Measurements from ENCODE around the gene CD74.

CD74 gene

GRCh38 chr5:150394912-150395687 lies 17.6 kb downstream of the CD74 start:
- DNase-seq = no peak

- no peak for DNase-seq
Observed at GRCh38 chr5:150394131-150394530, 18.6 kb downstream of the CD74 start.

DNA sequence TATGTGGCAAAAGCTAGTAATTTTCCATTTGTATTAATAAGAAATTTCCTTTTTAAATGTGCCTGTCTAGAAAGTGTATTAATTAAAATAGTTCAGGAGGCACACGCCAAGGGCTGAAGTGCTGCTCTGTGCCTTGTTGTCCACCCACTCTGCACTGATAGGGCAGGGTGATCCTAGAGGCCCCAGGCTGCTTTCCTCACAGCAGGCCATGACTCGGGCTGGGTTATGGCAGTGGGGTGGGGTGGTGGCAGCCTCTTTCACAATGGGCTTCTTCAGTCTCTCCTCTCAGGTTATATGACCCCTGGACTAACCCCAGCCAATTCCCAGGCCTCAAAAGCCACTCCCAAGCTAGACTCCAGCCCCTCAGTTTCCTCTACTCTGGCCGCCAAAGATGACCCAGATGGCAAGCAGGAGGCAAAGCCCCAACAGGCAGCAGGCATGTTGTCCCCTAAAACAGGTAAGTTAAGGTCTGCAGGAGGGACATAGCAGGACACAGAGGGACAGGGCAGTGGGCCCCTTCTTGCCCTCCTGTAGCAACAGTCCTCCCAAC lies 19.5 kb downstream of the CD74 start:
- no peak for DNase-seq

GRCh38 chr5:150392680-150393079 lies 20.0 kb downstream of the CD74 start:
- no peak for DNase-seq

DNA sequence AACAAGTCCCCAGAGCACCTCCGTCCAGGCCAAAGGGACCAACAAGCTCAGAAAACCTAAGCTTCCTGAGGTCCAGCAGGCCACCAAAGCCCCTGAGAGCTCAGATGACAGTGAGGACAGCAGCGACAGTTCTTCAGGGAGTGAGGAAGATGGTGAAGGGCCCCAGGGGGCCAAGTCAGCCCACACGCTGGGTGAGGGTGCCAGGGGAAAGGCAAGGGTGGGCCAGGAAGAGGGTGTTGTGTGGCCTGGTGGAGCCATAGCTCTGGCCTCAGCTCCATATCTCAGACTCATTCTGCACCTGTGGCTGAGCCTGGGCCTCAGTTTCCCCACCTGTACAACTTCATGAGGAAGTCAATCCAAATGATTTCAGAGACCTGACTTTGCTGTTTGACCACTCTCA lies 20.7 kb downstream of the CD74 start:
- no peak for DNase-seq

DNA sequence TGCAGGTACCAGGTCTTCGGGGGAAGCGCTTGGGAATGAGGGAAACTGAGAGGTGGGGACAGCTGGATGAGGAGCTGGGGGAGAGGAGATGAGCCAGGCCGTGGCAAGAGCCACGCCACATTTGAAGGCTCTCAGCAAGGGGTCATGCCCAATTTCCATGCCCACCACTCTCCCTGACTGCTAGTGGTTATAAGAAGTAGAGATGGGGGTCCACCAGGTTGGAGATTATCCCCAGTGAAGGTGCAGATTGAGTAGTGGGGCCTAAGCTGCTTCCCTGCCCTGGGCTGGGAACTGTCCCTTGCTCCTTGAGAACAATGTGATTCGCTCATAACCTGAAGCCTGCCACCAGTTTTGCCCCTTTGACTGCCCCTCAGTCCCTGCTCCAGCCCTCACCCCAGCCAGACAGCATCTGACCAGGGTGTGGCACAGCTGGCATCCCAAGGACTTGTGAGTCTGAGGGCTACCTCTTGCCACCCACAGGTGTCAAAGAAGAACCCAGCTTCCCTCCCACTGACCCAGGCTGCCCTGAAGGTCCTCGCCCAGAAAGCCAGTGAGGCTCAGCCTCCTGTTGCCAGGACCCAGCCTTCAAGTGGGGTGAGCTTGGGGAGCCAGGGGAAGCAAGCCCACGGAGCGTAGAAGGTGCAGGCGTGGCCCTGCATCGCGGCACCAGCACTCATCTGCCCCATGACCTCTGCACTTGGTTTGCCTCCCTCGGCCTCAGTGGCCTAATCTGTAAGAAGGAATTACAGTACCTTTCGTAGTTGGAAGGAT lies 21.5 kb downstream of the CD74 start:
- DNase-seq = no peak

GRCh38 chr5:150389531-150390266 lies 23.0 kb downstream of the CD74 start:
- no peak for DNase-seq

DNA sequence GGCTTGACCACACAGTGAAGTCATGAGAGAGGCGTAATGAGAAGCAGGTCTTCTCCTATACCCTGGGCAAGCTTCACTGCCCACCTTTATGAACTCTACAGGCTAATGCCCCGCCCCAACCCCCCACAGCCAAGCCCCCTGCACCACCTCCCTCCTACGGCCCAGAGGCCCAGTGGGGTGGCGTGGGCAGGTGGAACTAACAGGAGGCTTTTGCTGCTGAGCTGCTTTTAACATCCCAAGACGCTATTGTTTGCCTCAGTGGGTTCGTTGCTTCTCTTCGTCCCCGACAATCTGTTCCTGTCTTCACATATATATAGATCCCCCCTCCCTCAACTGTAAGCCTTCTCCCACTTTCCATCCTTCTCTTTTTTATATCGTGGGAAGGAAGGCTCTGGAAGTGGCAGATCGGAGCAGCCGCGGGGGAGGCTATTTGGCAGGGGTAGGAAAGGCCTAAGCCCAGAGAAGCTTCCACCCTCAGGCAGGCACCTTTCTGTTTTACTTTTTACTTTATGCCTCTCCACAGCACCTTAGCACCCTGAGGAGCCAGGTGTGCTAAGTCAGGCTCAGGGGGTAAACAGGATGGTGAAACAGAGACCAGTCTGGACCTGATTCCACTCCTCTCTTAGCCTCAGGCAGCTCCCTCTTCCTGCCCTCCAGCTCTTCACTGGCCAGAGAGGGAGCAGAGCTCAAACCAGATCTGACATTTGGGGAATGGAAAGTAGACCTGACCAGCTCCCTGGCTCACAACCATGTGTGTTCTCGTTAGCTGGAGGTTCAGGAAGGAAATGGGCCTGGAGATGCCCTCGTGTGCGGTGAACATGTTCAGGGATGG lies 26.5 kb downstream of the CD74 start:
- no peak for DNase-seq

DNA sequence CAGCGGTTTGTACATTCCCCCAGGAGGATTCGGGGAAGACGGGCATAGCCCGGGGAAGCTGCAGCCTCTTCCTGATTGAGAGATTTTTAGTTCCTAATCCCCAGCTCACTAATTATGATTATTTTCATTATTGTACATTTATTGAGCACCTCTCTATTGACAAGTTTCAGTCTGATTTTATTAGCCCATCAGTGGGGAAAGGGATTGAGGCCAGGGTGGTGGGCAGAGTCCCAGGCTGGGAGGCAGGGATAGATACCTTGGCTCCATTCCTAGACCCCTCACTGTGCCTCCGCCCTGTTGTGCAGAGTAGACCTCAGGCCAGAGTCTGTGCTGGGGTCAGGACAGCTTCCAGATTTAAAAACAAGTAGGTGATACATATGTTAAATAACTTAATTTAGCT lies 28.0 kb downstream of the CD74 start:
- no peak for DNase-seq

GRCh38 chr5:150377964-150378694 lies 34.6 kb downstream of the CD74 start:
- DNase-seq = no peak

DNA sequence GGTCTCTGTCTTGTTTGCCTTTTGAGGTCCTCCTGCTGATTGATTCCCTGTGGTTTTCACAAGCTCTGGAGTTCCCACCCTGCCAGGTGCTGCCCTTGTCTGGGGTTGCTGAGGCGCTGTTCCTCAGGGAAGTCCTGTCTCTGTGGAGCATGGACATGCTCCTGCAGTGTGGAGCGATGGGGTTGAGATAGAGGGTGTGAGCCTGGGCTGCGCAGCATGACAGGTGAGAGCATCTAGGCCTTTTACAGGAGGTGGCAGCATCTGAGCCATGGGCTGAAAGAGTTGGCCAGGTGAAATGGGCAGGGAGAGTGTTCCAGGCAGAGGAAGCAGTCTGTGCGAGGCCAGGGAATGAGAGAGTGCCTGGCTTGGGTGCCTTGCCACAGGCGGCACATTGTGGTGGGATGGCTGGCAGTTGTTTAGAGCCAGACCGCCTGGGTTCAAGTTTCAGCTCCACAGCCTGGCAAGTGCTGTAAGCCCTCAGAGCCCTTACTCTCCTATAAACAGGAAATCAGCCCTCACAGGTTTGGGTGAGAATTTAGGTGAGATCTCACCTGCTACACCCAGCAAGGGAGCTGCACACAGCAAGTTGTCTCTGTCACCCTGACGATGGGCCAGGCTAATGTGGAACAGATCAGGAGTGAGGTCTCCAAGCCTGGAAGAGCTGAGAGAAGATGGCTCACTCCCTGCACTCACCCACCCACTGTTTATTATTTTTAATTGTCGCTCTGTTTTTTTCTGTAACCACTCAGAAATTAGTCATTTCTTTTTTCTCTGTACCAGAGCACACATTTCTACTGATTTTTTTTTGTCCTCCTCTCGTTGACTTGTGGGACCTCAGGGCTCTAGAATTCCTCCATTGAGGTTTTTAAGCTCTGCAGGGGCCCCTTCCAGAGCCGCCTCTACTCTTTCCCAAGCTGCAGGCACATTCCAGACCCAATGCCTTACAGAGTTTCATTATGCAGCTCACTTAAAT lies 35.6 kb downstream of the CD74 start:
- DNase-seq = no peak

DNA sequence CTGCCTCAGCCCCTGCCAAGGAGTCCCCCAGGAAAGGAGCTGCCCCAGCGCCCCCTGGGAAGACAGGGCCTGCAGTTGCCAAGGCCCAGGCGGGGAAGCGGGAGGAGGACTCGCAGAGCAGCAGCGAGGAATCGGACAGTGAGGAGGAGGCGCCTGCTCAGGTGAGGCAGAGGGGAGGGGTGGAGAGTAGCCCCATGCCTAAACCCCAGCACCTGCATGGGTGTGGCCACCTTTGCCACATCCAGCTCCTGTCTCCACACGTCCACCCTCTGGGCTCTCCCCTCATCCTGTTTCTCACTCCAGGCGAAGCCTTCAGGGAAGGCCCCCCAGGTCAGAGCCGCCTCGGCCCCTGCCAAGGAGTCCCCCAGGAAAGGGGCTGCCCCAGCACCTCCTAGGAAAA lies 38.1 kb downstream of the CD74 start:
- no peak for DNase-seq

DNA sequence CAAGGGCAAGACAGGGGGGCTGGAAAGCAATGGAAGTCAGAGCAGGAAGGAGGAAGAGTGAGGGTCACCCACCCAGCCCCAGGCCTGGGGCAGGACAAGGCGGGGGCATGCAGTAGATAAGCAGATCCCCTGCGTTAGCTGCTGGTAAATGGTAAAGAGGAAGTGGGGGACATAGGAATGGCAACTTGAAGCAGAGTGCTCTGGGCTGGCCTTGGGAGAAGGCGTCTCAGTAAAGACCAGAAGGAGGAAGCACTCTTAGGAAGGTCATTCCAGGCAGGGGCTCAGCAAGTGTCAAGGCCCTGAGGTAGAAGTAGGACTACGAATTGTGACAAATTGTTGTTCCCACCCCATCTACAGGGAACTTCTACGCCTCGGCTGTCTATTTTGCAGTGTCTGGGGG lies 40.1 kb downstream of the CD74 start:
- DNase-seq = no peak

DNA sequence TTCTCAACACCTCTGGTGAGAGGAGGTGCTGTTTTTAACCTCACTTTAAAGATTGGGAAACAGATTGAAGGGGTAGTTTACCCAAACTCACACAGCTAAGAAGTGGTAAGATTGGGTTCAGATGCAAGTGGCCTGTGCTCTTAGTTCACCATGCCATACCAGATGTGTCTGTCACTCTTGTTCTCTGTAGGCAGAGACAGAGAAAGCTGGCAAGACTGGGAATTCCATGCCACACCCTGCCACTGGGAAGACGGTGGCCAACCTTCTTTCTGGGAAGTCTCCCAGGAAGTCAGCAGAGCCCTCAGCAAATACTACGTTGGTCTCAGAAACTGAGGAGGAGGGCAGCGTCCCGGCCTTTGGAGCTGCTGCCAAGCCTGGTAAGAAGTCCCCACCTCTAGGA lies 44.2 kb downstream of the CD74 start:
- DNase-seq = no peak

- DNase-seq = no peak
Observed at GRCh38 chr5:150364004-150364403, 48.7 kb downstream of the CD74 start.

DNA sequence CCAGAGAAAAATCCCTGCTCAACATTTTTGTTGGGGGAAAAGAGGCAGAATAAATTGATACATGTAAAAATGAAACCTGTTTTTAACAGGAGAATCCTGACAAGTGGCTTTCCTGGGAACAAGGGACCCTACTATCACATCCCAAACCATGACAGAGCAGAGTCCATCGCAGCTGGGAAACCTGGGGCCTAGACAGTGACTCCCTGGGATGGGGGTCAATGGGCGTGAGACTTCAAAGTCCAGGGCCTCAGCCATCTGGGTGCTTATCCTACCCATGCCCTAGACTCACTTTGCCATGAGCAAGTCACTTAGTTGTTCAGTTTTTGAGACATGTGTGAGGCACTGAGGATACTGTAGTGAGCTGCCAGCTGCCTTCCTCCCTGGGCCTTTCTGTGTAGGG lies 49.5 kb downstream of the CD74 start:
- DNase-seq = no peak

DNA sequence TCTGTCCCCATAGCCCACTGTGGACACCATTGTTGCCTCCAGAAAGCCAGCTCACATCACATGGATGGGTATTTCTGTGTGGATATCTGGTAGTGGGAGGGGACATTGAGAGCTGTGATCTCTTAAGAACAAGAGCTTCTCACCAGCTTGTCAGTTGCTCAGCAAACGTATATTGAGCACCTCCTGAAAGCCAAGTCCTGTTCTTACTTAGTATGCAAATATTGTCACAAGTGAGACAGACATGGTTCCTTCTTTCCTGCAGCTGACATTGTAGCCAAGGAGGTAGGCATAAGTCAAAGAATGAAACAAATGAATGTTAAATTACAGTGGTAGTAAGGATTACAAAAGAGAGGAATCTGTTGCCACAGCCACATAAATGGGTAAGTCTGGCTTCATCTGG lies 51.4 kb downstream of the CD74 start:
- no peak for DNase-seq

- no peak for DNase-seq
Observed at GRCh38 chr5:150358261-150359095, 54.2 kb downstream of the CD74 start.
